Esophagus mucosa (tissue), 1 donor: ENCODE results near the gene SMIM24. TPM values are rescaled to one million over a fixed set of nuclear protein-coding genes. Genes with fewer than 3 reads are reported as not detected.
A peak's percentile ranks its signal among the peaks of the same experiment; 100 is the strongest.
"Not testable (repeated sequence)": the region's sequence is repeated elsewhere in the genome, so short reads cannot be mapped to it uniquely, and the experiment has no call there.

Experiments used
- ATAC-seq: fragments of 200-7000 bp; cut with Tn5 transposase; one replicate; pipeline ENCODE4 v1.9.1; 2020
- total RNA-seq: library from RNA; stranded (reverse); gene quantifications from one replicate; pipeline ENCODE4 v1.2.4, GENCODE V29; 2023
- donor health status: DM: yes; HTN: yes; CAD: no.

Gene SMIM24
- total RNA-seq = not detected

DNA sequence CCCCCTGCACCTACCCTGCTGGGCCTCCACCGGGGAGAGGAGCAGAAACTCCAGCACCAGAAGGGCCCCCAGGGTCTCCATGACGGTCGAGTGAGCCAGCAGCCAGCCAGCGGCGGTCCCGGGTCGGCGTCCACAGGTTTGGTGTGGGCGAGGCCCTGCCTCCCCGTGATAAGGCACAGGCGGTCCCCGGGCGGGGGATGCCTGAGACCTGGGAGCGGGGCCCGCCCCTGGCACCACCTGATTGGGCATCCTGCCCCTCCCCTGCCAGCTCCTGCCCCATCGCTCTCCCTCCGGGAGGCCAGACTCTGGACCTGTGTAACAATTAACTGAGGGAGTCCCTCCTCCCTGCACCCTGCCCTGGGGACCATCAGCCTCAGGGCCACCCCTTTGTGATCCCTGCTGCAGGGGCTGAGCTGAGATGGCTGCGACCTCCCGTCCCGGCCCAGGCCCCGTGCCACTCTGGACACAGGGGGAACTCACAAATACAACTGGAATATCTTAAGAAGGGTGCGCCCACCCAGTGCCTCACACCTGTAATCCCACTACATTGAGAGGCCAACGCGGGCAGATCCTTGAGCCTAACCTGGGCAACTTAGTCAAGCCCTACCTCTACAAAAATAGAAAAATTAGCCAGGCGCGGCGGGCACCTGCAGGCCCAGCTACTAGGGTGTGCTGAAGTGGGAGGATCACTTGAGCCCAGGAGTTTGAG lies at the start of gene SMIM24:
Gene SMIM24, minus strand, starts transcription at position 143 of the 709 bp plus-strand sequence. Its CDS starts 62 bp downstream, at position 81.
- no peak for ATAC-seq

DNA sequence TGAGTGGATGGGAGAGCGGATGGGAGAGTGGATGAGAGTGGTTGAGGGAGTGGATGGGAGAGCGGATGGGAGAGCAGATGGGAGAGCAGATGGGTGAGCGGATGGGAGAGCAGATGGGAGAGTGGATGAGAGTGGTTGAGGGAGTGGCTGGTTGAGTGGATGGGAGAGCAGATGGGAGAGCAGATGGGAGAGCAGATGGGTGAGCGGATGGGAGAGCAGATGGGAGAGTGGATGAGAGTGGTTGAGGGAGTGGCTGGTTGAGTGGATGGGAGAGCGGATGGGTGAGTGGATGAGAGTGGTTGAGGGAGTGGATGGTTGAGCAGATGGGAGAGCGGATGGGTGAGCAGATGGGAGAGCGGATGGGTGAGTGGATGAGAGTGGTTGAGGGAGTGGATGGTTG lies 49.0 kb upstream of the SMIM24 start:
- ATAC-seq = not testable (repeated sequence)

DNA sequence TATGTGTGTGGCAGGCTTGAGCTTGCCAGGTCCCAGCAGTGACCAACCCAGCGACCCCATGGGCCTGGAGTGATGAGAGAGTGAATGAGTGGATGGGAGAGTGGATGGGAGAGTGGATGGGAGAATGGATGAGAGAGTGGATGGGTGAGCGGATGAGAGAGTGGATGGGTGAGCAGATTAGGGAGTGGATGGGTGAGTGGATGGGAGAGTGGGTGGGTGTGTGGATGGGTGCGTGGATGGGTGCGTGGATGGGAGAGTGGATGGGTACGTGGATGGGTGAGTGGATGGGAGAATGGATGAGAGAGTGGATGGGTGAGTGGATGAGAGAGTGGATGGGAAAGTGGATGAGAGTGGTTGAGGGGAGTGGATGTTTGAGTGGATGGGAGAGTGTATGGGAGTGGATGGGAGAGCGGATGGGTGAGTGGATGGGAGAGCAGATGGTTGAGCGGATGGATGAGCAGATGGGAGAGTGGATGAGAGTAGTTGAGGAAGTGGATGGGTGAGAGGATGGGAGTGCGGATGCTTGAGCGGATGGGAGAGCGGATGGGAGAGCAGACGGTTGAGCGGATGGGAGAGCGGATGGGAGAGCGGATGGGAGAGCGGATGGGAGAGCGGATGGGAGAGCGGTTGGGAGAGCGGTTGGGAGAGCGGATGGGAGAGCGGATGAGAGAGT lies 48.4 kb upstream of the SMIM24 start:
- ATAC-seq = no peak

DNA sequence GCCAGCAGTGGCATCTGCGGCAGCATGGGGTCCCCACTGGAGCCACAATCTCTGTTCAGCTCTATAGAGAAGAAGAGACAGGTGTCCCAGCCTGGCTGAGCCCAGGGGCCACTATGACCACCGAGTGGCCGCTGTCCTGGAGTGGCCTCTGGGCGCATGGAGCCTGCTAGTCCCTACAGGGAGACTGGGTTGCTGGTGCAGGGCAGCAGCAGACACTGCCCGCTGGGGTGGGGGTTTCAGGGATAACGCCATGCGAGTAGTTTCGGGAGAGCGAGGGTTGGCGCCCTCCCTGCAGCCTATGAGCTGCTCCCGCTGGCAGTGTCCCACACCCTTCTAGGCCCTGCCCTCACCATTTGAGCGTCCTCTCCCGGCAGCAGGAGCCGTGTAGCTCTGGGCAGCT lies 47.8 kb upstream of the SMIM24 start:
- no peak for ATAC-seq

DNA sequence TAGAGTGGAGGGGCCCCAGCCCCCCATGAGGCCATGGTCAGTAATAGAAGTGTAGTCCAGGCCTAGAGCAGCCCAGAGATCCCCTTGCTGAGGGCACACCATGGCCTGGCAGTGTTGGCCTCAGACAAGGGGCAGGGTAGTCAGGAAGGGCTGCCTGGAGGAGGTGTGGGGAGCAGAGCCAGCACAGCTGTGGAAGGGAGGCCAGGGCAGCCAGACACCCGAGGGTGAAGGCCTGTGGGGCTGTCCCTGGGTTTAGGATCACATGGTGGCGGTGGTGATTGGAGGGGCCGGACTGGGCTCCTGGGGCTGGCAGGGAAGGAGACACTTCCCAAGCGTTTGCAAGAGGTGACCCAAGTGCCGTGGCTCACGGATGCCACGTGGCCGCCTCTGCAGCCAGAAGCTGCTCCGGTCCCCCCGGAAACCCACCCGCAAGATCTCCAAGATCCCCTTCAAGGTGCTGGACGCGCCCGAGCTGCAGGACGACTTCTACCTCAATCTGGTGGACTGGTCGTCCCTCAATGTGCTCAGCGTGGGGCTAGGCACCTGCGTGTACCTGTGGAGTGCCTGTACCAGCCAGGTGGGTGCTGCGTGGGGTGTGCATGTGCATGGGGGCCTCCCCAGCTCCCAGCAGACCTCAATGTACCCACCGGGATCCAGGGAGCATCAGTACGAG lies 47.0 kb upstream of the SMIM24 start:
- no peak for ATAC-seq

DNA sequence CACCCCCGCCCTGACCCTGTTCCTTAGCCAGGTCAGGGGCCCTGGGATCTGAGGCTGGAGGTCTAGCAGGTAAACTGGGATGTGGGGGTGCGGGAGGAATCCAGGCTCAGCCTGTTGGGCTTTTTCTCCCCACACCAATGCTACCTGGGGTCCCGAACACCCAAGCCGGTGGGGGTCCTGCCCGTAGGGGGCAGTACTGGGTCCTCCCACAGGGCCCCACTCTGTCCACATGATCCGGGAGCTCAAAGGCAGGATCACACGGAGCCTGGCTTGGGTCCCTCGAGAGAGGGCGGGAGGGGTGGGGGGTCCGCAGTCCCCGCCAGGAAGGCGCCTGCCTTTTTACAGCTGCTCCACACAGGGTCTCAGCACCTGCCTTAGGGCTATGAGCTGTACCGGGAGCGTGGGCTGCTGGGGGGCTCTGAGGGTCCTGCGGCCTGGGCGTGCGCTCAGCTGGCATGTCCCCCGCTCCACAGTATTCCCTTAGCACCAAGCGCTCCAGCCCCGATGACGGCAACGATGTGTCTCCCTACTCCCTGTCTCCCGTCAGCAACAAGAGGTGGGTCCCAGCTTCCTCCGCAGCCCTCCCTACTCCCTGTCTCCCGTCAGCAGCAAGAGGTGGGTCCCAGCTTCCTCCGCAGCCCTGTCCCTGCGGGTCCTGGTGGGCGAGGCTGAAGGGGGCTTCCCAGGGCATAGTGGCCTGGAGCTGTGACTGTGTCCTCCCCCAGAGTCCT lies 46.3 kb upstream of the SMIM24 start:
- ATAC-seq = no peak

DNA sequence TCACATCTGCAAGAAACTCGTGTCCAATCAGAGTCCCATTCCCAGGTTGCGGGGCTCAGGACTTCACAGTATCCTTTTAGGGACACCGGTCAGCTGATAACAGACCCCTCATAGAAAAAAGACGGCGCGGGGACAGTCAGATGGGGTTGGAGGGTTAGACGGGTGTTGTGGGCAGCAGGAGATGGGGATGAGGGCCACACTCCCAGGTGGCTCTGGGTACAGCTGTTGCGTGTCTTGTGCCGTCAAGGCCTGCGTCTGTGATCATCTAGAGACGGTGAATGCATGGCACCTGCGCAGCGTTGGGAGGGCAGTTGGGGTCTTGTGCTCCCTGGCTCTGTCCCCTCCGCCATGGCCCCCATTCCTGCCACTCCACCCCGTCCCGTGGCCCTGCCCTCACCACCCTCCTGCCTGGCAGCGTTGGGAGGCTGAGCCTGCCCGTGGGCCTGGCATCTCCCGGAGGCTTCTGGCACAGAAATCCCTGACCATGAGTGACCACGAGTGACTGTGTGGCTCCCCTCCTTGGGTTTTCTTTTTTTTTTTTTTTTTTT lies 44.7 kb upstream of the SMIM24 start:
- no peak for ATAC-seq

DNA sequence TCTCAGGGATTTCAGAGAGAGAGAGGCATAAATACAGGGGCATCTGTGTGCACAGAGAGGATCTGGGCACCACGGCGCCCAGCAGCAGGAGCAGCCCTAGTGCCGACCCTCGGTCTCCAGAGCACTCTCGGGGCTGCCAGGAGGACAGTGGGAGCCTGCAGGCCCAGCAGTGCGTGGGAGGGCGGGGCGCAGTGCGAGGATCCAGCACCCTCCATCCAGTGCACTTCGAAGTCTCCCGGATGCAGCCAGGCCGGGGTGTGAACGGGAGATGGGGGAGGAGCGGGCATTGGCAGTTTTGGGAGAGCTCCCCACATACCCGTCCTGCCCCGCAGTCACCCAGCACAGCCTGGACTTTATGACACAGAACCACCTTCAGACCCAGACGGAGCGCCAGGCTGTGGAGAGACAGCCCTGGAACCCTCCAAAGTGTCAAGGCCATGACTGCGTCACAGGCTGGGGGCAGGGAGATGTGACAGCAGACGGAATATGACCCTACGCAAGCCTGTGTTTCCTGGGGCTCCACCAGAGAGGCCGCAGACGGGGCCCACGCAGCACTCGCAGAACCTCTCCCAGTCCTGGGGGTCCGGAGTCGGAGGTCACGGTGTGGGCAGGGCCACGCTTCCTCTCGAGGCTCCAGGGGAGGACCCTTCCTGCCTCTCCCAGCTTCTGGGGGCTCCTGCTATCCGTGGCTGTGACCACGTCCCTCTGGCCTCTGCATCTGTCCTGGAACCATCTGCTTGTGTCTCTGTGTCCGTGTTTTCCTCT lies 43.9 kb upstream of the SMIM24 start:
- ATAC-seq = no peak

DNA sequence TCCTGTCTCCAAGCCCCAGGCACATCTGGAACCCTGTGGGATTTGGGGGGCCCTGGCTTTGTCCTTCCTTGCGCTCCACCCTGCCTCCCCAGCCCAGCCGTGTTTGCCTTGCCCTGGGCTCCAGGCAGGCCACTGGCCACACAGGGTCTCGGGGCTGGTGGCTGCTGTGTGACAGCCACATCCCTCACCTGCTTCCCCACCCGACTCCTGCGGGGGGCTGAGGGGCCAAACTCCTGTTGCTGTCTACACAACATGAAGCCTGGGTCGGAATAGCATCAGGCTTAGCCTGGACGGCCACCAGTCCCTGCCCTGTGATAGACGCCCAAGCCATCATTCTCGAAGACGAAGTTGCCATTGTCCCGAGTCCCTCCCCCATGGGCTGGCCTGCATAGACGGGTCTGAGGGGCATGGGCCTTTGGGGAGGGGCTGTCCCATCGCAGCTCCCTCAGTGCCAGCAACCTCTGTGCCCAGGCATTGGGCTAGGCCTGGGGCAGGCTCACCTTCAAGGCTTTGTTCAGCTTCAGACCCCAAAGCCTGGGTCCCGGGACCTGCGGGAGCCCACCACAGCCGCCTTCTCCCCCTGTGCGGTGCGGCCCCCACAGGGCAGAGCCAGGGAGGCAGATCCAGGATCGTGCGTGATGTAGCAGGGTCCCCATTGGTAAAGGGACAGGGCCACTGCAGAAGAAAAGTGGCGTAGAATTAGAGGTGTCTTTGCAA lies 43.2 kb upstream of the SMIM24 start:
- ATAC-seq = no peak

DNA sequence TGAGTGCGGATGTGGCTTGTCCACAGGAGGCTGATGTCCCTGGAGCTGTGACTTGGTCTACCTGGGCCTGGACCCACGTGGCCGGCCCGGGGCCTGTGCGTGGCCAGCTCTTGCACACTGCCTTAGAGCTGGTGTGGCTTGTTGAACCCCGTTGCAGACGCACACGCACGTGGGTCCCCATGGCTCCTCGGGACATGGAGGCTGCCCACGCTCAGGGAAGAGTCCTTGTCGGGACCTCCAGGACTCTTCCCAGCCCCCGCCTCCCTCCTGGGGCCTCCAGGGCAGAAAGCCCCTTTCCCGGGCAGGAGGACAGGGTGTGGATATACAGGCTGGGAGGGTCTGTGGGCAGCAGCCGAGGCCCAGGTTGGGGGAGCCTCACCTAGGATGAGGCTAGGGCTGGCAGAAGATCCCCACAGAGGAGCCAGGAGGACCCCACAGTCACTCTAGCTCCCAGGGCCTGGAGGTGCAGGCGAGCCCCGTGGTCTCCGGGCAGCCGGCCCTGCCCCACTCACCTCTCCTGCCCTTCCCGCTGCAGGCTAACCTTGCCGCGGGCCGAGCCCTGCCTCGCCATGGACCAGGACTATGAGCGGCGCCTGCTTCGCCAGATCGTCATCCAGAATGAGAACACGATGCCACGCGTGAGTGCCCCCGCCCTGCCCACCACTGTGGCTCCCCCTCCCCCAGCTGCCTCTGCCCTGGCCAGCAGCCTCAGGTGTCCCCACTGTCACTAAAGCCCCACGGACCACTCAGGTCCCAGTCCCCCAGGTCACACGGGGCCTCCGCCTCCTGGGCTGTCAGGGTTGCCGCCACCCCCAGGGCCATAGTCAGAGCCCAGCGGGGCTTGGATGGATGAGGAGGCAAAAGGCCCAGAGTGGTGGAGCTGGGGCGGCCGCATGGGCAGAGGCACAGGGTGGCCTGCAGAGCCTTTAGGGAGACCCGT lies 42.4 kb upstream of the SMIM24 start:
- no peak for ATAC-seq

DNA sequence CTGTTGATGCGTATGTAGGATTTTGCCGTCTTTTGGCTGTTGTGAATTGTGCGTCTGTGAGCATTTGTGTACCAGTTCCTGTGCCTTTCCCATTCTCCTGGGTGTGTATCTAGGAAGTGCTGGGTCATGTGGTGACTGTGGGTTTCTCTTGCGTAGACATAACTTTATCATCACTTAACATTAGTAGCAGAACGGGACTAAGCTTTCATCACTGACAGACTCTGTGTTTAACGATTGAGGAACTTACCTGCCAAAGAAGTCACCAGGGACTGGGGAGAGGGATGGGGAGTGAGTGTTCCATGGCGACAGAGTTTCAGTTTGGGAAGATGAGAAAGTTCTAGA lies 40.8 kb upstream of the SMIM24 start:
- no peak for ATAC-seq

DNA sequence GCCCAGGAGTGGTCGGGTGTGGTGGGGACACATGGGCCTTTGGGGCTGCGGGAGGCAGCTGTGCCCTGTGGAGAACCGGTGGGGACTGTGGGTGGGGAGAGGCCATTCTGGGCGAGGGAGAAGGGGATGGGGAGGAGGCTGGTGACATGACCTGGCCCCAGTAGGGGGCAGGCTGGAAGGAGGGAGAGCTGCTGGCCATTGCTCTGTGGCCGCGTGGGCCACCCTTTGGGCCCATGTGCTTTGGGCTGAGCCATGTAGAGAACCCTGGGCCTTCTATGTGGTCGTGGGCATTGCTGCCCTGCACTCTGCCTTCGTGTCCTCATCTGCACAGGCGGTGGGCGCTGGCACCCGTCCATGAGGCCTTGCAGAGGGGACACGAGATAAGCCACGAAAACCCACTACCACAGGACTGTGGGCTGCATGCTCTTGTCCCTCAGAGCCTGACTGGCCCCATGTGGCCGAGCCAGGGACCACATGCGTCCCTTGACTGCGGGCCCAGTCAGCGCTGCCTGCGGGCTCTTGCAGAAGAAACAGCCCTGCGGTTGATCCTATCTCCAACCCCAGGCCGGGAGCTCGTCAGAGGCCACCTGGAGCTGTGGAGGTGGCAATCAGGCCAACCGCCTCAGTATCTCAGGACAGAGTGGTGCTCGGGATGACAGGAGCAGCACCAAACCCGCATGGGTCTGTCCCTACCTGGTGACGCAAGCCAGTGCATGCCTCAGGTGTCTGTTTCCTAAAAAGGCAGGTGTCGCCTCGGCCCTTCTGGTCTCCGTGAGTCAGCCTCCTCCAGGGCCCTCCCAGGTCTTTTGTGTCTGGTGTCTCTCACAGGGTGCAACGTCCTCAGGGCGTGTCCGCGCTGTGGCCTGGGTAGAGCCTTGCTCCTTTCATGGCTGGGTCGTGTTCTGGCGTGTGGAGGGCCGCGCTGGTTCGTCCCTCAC lies 40.1 kb upstream of the SMIM24 start:
- peak; percentile 93 for ATAC-seq

DNA sequence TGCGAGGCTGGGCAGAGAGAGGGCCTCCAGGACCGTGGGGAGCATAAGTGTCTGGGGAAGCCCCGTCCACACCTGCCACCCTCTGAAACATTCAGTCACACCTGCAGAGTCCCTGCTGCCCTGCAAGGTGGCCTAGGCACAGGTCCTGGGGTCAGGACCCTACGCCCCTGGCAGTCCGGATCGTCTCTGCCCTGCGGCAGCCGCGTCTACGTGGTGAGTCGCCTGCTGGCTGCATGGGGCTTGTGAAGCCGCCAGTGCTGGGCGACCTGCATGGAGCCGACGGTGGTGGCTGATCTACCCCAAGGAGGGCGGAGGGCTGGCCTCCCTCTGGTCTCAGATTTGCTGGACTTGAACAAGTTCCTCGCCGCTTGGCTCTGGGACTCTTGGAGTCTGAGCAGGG lies 38.8 kb upstream of the SMIM24 start:
- ATAC-seq = no peak

DNA sequence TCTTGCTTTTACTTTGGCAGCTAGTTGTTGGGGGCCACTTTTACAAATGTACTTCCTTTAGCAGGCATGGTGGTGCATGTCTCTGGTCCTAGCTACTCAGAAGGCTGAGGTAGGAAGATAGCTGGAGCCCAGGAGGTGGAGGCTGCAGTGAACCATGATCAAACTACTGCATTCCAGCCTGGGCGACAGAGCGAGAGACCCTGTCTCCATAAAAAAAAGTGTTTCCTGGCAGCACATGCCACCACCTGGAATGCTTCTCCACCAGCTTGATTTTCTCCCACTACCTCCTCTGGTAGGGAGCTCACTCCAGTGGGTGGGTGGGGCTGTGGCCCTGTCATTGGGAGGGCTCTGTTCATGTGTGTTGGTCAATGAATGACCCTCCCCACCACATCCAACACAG lies 38.3 kb upstream of the SMIM24 start:
- ATAC-seq = no peak

DNA sequence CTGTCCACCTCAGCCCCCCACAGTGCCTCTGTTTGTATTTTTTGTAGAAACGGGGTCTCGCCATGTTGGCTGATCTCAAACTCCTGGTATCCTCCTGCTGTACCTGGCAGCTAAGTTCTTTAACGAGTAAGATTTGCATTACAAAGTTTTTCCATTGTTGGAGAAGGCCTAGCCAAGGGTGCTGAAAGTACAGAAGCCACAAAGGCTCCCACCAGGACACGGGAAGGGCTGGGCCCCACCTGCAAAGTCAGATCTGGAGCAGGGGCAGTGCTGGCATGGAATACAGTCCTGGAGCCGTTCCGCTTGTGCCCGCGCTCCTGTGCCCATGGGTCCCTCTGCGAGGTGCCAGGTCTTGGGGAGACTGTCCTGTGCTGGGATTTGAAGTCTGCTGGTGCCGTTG lies 37.9 kb upstream of the SMIM24 start:
- no peak for ATAC-seq

DNA sequence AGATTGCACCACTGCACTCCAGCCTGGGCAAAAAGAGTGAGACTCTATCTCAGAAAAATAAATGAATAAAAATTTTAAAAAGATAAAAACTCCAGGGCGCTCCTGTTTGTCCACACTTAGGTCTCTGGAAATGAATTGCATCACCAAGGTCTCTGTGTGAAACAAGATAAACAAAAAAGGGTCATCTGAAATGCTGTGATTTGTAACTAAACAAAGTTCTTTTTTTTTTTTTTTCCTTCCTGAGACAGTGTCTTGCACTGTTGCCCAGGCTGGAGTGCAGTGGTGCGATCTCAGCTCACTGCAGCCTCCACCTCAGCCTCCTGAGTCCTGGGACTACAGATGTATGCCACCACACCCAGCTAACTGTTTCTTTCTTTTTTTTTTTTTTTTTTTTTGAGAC lies 37.3 kb upstream of the SMIM24 start:
- no peak for ATAC-seq

DNA sequence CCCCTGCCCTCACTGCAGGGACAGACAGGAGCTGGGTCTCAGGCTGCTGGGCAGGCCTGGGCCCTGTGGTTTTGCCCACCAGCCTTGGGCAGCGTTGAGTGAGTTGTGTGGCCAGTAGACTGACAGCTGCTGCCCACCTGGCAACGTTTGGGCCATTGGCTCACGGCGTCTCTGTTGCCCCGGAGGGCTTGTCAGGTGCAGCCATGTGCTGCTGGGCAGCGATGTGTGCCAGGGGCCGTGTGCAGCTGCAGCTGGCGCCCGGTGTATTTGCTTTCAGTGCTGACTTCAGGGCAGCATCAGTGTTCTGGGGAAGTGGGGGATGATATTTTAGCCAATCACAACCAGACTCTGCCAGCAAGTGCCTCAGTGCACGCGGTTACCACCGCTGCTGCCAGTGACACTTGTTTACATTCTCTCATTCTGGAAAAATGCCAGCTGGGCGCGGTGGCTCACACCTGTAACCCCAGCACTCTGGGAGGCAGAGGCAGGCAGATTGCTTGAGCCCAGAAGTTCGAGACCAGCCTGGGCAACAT lies 36.4 kb upstream of the SMIM24 start:
- no peak for ATAC-seq

DNA sequence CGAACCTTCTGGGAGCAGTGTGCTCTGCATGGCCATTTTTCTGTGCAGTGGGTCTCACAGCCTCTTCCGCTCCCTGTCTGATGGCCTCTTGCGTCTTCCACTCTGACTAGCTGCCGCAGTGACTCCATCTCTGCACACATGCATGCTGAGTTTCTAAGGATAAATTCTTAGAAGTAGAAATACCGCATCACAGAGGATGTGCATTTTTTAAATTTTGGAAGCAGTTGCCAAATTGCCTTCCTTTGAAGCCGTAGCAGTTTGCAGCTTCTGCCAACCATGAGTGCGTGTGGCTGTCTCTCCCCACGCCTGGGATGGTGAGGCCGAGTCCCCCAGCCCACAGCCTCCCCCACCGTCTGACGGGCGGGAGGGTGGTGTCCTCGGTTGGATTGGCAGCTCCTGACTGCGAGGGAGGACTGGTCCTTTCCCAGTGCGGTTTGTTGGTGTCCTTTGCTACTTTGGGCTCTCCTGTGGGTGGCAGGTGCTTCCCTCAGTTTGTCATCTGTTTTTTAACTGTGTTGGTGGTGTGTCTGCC lies 35.6 kb upstream of the SMIM24 start:
- ATAC-seq = no peak

DNA sequence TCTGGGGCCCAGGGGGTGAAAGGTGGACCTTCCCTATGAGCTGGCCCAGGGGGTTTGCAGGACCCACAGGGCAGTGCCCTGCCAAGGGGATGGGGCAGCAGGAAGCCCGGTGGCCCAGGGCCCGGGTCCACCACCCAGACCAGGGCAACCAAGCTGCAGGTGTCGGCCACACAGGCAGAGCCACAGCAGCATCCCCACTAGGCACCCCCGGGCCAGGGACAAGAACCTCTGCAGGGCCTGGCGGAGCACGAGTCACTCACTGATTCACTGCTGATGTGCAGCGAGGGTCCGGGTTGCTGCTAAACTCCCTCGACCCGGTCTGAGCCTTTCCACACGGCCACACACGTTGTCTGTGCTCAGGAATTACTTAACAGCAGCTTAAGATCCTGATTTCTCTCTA lies 34.6 kb upstream of the SMIM24 start:
- ATAC-seq = no peak
